ENCODE data around the gene KRT28.
A peak's percentile ranks its signal among the peaks of the same experiment; 100 is the strongest.

The KRT28 gene

DNA sequence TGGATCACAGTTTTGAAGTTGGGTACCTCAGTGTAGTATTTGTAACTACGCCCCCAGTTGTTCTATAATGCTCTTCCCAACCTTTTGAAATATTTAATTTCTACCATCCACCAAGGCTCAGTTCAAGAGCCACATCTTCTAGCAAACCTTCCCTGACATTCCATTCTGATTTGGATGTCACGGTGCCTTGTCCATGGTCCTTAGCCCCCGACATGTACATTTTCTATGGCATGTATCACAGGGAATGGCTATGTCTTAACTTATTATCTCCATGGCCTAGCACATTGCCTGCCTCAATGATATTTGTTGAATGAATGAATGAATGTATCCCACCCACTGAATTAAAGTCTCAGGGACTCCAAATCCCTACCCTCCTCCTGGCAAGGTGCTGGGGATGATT lies 6.4 kb upstream of the KRT28 start:
- Histone ChIP-seq H3K4me1 (ENCODE audit: low read length) (peaks cover 4% of the 10 kb centered on the region), H2AFZ (ENCODE audit: low read depth, low read length) (no peak overlapping the region), H3K9ac (ENCODE audit: low read length) (no peak overlapping the region), H3K27ac (ENCODE audit: low read length) (no peak overlapping the region), H3K36me3 (replicated peaks; ENCODE audit: low read depth, low read length) (no peaks in the 10 kb centered on the region), H3K4me2 (ENCODE audit: low read length) (no peak overlapping the region), H3K79me2 (ENCODE audit: low read length) (no peaks in the 10 kb centered on the region), H3K27me3 (ENCODE audit: low read depth, low read length) (peaks cover 53% of the 10 kb centered on the region), H4K20me1 (ENCODE audit: insufficient read depth, low read length) (no peaks in the 10 kb centered on the region), H3K4me3 (ENCODE audit: low read length) (no peak overlapping the region), H3K9me3 (ENCODE audit: insufficient read depth, low read length) (no peaks in the 10 kb centered on the region)
- TF ChIP-seq, protein P1, sequence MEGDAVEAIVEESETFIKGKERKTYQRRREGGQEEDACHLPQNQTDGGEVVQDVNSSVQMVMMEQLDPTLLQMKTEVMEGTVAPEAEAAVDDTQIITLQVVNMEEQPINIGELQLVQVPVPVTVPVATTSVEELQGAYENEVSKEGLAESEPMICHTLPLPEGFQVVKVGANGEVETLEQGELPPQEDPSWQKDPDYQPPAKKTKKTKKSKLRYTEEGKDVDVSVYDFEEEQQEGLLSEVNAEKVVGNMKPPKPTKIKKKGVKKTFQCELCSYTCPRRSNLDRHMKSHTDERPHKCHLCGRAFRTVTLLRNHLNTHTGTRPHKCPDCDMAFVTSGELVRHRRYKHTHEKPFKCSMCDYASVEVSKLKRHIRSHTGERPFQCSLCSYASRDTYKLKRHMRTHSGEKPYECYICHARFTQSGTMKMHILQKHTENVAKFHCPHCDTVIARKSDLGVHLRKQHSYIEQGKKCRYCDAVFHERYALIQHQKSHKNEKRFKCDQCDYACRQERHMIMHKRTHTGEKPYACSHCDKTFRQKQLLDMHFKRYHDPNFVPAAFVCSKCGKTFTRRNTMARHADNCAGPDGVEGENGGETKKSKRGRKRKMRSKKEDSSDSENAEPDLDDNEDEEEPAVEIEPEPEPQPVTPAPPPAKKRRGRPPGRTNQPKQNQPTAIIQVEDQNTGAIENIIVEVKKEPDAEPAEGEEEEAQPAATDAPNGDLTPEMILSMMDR (IDR thresholded peaks at IDR 0.05; ENCODE audit: low read depth, low read length), result no peak
- no peak for TF ChIP-seq EZH2phosphoT487 (IDR thresholded peaks at IDR 0.05; ENCODE audit: low read depth)

DNA sequence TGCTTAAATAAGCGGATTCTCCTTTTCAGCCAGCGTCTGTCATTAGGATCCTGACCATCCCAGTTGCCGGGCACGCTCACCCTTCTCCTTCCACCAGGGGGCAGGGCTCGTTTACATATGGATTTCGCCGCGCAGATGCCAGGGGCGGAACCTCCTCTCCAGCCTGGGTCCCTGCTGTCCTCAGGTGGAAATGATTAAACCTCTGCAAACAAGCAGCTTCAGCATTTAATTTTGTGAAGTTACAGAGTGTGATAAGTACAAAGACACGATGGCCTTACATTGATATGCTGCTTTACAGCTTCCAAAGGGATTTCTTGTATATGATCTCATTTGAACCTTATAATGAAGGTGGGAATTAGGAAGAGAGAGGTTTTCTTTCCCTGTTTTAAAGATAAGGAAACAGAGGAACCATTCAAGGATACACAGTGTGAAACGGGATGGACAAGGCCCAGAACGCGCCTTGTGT lies 3.9 kb upstream of the KRT28 start:
- no peaks in the 10 kb centered on the region for H3K9me3 ChIP-seq (ENCODE audit: insufficient read depth, low read length)
- no peak overlapping the region for H3K27ac ChIP-seq (ENCODE audit: low read length)
- H3K79me2 ChIP-seq (ENCODE audit: low read length), result no peaks in the 10 kb centered on the region
- H3K36me3 ChIP-seq (replicated peaks; ENCODE audit: low read depth, low read length), result no peaks in the 10 kb centered on the region
- no peak overlapping the region; the same call in 1 of the 2 replicates for H2AFZ ChIP-seq (ENCODE audit: low read depth, low read length)
- H3K27me3 ChIP-seq (ENCODE audit: low read depth, low read length), result peaks cover 46% of the 10 kb centered on the region
- H3K9ac ChIP-seq (ENCODE audit: low read length), result no peak overlapping the region
- H3K4me2 ChIP-seq (ENCODE audit: low read length), result peak overlapping the region; percentile 52
- no peak overlapping the region for H3K4me3 ChIP-seq (ENCODE audit: low read length)
- no peaks in the 10 kb centered on the region for H4K20me1 ChIP-seq (ENCODE audit: insufficient read depth, low read length)
- peaks cover 10% of the 10 kb centered on the region for H3K4me1 ChIP-seq (ENCODE audit: low read length)
- no peak for TF ChIP-seq EZH2phosphoT487 (IDR thresholded peaks at IDR 0.05; ENCODE audit: low read depth)
- TF ChIP-seq, protein P1 (IDR thresholded peaks at IDR 0.05; ENCODE audit: low read depth, low read length), result peak; percentile 87

DNA sequence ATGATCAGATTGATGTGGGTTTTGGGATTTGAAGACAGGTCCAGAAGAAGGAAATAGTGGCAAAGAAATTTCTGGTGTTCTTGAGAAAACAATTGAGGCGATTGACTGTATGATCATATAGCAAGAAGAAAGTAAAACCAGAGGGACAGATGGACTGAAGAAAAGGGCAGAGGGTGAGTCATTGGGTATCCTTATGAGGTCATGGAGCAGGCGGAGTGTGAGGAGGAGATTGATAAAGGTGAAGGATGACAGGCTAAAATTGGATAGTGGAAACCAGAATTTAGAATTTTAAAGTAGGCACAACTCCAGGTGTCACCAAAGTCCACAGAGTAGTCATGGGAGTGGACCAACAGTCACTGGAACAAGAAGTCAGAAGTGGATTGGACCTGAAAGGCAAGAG lies 1.4 kb upstream of the KRT28 start:
- Histone ChIP-seq H3K4me1 (ENCODE audit: low read length) (peaks cover 17% of the 10 kb centered on the region), H3K4me3 (ENCODE audit: low read length) (no peak overlapping the region), H3K4me2 (ENCODE audit: low read length) (no peak overlapping the region), H3K27me3 (ENCODE audit: low read depth, low read length) (peaks cover 28% of the 10 kb centered on the region), H2AFZ (ENCODE audit: low read depth, low read length) (no peak overlapping the region), H3K79me2 (ENCODE audit: low read length) (no peaks in the 10 kb centered on the region), H3K27ac (ENCODE audit: low read length) (no peak overlapping the region), H3K9me3 (ENCODE audit: insufficient read depth, low read length) (no peaks in the 10 kb centered on the region), H3K9ac (ENCODE audit: low read length) (no peak overlapping the region), H4K20me1 (ENCODE audit: insufficient read depth, low read length) (no peaks in the 10 kb centered on the region), H3K36me3 (replicated peaks; ENCODE audit: low read depth, low read length) (no peaks in the 10 kb centered on the region)
- no peak for TF ChIP-seq EZH2phosphoT487 (IDR thresholded peaks at IDR 0.05; ENCODE audit: low read depth)
- TF ChIP-seq, protein P1 (IDR thresholded peaks at IDR 0.05; ENCODE audit: low read depth, low read length), result no peak

GRCh38 chr17:40800381-40800780 lies 622 bp upstream of the KRT28 start:
- H4K20me1 ChIP-seq (ENCODE audit: insufficient read depth, low read length), result no peaks in the 10 kb centered on the region
- no peak overlapping the region for H3K27ac ChIP-seq (ENCODE audit: low read length)
- no peak overlapping the region for H2AFZ ChIP-seq (ENCODE audit: low read depth, low read length)
- peaks cover 25% of the 10 kb centered on the region; the same call in 1 of the 2 replicates for H3K27me3 ChIP-seq (ENCODE audit: low read depth, low read length)
- no peak for TF ChIP-seq EZH2phosphoT487 (IDR thresholded peaks at IDR 0.05; ENCODE audit: low read depth)
- TF ChIP-seq, protein P1 (IDR thresholded peaks at IDR 0.05; ENCODE audit: low read depth, low read length), result no peak
- H3K4me1 ChIP-seq (ENCODE audit: low read length), result peaks cover 25% of the 10 kb centered on the region
- H3K9ac ChIP-seq (ENCODE audit: low read length), result no peak overlapping the region
- H3K4me2 ChIP-seq (ENCODE audit: low read length), result no peak overlapping the region
- no peaks in the 10 kb centered on the region for H3K36me3 ChIP-seq (replicated peaks; ENCODE audit: low read depth, low read length)
- no peak overlapping the region for H3K4me3 ChIP-seq (ENCODE audit: low read length)
- no peaks in the 10 kb centered on the region for H3K79me2 ChIP-seq (ENCODE audit: low read length)
- no peaks in the 10 kb centered on the region for H3K9me3 ChIP-seq (ENCODE audit: insufficient read depth, low read length)
